GM21723 (cell line): ENCODE data around the gene NAA20.

Experiments used
- ATAC-seq: cut with Tn5 transposase; IDR thresholded peaks from one replicate; pipeline ENCODE4 v1.9.1; 2021; ENCODE audit warnings: mild to moderate bottlenecking, moderate library complexity; ENCODE audit not compliant: unreplicated experiment

The NAA20 gene

DNA sequence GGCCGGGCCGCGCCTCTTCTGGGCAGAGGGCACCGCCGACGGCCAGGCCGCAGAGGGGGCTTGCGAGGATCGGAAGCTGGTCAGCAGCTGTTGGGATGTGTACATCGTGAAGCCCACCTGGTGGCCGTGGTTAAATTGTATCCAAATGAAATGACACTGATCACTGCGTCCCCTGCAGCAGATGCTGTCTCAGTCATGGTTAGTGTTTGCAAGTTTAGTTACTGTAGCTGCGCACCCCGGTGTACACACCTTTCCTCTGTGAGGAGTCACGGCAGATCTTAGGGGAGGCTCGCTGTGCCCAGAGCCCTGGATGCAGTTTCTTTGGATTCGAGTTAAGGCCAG lies 653 bp downstream of the NAA20 start:
- no peak for ATAC-seq

DNA sequence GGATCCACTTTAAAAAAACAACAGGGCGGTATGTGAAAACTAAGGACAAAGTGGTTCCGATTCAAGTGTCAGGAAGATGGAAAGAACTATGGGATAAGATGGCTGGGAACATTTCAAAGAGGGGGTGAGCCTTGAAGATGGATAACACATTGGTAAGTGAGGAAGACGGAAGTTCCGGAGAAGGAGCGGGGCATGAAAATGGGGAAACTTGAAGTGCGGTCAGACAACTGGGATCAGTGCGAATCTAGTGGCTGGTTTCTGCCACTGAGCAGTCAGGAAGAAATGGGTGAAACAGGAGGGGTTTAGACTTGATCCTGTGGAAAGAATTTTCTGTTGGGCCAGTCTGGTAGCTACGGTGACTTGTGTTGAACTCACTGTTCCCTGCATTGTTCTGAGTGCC lies 1.2 kb downstream of the NAA20 start:
- ATAC-seq: no peak

DNA sequence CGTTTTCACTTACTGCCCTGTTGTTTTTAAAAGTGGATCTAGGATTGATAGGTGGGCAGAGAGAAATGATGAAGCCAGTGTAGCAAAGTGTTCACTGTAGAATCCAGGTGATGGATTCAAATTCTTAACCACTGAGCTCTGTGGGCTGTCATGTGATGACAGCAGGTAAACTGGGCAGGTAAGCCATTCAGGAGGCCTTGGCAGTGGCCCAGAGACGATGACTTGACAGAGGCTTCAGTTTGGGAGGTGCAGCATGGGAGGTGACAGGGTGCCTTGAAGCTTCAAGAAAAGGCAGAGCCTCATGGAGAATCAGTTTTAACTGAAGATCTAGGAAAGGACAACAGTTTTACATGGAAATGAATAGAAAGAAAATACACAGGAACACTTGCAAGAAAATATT lies 2.0 kb downstream of the NAA20 start:
- no peak for ATAC-seq

DNA sequence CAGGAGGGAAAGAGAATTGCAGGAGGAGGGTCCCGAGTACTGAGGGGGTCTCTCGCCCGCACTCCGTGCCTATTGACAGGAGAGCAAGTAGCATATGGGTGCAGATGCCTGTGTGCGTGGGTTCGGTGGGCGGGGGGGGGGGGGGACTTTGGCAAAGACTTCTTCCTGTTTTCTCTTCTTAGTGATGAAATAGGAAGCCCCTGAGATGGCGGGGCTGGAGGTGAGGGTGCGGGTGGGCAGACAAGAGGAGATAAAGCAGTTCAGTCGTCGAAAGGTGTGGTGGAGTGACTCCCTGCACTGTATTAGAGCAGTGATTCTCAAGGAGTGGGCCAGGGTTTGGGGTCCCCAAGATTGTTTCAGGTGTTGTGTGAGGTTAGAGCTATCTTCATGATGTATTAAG lies 3.7 kb downstream of the NAA20 start:
- ATAC-seq: no peak

DNA sequence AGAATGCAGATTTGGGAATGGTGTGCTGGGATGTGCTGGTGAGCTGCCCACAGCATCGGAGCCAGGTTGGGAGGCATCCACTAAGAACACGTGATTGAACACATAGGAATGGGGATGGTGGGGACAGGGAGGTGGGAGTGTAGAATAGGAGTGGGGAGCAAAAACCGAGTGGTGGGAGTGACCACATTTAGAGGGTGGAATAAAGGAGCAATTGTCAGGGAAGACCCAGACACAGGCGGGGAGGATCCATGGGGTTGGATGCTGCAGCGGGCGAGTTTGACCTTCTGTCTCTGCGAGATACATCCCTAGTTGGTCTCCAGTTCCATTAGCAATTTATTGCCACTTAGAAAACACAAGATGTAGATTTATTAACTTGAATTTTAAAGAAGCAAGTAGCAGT lies 4.7 kb downstream of the NAA20 start:
- ATAC-seq: no peak

DNA sequence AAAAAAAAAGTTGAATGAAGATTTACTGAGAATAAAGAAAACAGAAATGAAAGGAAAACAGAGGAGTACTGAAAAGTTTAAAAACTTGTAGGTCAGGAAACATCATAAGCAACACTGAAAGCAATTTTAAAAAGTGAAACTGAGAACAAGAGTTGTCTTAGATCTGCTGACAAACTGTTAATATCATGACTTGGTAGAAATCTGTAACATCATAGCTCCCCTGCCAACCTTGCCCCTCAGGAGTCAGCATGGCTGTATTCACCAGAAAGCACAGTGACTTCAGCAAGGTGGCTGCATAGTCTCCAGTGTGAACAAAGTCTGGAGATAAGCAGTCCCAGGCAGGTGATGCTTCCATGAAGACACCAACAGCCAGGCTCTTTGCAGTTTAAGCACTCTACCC lies 5.3 kb downstream of the NAA20 start:
- peak; percentile 80 for ATAC-seq

DNA sequence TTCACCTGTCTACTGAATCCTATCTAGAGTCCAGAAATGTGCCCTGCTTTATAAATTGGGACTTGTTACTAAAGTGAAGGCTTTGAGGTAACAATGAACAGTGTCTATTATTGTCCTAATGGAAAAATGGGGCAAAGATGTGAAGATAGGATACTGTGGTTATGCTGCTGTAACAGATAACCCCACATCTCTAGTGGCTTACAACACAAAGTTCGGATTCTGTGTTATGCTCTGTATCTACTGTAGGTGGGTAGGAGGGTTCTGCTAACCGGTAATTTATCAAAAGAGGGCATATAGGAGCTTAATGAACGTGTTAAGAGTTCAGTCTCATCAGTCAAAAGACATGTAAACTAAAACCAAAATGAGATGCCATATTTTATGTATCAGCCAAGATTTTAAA lies 6.2 kb downstream of the NAA20 start:
- no peak for ATAC-seq

DNA sequence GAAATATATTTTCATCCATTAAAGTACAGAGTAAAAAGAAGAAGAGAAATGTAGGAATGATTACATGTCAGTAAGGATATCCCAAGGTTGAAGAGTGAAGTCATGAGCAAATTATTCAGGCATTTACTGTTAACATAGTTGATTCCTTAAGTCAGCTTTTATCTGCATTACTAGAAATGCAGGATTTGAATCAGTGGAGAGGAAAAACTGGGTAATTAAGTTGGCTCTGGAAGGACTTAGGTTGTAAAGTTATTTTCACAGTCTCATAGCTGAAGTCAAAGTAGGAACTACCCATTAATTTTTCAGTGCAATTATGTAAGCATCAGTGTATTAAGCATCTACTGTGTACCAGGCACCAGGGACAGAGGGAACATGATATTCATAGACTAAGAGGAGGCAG lies 7.8 kb downstream of the NAA20 start:
- no peak for ATAC-seq

DNA sequence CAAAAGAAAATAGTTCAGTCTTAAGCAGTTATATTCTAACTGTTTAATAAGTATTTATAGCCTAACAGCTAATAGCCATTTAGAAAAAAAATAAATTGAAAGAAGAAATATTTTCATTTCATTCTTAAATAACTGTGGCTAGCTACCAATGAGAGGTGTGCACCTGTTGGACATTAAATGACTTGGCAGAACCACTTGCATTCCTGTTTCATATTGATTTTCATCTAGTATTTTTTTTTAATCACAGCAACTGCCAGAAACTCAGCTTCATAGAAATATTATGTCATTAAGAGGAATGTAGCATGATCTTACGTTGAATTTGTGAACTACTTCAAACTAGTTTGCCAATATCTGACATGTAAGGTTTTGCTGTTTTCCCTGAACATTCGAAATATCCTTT lies 10.1 kb downstream of the NAA20 start:
- no peak for ATAC-seq

DNA sequence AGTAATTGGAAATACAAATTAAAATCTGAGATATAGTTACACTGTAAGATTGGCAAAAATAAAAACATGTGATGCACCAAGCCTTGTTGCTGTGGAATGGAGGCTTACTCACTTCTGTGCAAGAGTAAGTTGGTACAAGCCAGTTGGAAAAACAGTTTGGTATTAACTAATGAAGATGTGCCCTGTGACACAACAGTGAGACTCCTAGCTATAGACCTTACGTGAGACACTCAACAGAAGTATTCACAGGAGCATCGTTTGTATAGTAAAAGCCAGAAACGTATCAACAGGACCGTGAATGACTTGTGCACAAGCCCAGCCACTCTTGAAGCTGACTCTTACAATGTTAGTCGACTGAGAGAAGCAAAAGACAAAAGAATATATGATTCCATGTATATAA lies 14.6 kb downstream of the NAA20 start:
- no peak for ATAC-seq

DNA sequence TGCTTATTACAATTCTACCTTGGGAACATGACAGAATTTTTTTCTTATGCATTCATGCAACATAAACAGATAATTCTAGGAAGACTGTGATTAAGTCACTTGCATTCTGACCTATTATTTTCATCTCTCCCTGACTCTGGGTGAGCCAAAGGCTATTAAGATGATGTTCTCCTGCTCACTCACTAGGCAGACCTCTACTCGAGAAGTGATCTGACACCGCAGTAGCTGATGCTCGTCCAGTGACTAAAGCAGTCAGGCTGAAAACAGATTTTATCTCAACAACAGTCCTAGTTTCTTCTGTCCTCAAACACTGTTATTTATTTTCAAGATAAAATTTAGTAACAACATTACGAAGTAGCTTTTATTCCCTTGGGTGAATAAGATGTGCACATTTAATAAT lies 17.3 kb downstream of the NAA20 start:
- no peak for ATAC-seq

DNA sequence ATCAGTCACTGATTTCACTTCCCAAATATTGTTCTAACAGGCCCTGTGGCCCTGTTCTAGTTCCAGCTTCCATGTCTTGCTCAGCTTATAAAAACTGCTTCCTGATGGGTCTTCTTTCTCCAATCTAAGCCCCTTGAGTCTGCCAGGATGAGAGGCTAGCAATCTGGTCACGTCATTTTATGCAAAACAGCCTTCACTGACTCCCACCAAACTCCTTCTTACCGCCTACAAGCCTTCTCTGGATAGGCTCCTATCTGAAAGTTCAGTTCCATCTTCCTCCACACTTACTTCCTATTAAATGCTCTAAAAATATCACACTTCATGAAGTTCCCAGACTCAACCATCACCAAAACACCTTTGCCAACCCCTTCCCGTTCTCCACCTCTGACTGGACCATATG lies 19.6 kb downstream of the NAA20 start:
- no peak for ATAC-seq

DNA sequence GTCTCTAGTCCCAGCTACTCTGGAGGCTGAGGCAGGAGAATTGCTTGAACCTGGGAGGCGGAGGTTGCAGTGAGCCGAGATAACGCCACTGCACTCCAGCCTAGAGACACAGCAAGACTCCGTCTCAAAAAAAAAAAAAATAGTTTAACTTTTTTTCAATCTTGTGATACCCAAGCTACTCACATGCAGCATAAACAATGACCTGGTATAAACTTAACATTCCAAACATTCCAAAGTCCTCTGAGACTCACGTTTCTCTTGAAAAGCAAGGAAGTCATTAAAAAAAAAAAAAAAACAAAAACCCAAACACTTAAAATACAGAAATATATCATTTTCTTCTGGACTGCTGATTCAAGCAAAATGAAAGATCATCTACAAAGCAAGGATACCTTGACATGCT lies 20.8 kb downstream of the NAA20 start:
- no peak for ATAC-seq

DNA sequence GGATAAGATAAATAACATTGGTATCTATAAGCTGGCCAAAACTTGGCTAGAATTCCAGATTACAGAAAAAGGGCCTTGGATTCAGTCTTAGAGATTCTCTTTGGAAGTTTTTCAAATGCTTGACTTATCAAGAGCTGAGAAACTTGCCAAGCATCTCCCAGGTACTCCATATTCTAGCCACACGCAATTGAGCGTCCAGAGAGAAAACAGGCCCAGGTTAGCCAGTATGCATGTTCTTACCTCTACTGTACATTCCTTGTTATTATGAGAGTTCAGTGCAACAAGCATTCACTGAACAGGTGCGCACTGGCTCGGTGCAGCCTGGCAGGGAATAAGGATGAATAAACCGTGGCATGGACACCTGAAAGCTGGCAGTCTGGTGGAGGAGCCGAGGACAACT lies 21.4 kb downstream of the NAA20 start:
- ATAC-seq: no peak

DNA sequence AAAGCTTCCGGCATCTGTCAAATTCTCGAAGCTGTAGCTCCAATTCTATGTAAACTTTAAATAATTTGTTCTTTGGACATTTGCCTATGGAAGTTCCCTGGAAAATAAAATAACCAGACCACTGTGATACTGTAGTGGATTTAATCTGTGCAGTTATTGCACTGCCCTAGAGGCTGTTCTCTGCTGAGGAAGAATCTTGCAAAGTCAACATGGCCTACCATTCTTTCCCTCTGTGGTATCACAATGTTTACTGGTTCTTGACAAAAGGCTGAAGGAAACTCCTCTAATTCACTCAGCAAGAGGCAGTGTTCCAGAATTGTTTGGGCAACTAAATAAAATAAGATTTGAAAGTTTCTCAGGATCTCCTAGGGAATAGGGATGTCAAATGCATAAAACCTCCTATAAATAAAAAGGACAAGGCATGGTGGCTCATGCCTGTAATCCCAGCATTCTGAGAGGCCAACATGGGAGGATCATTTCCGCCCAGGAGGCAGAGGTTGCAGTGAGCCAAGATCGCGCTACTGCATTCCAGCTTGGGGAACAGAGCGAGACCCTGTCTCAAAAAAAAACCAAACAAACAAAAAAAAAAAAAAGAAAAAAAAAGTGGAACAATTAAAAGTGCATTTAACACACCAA lies 22.7 kb downstream of the NAA20 start:
- ATAC-seq: no peak

DNA sequence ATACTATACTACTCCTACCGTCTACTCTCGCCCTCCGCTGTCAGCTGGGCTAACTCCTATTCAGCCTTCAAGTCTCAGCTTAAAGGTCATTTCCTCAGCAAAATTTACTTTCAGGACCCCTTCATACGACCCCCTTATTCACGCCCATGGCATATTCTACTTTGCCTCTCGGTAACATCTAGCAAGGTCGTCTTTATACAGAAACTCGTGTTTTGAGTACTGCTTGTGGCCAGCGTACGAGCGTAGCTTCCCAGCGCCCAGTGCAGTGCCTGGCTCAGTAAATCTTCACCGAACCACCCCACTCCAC lies 34.6 kb downstream of the NAA20 start:
- ATAC-seq: peak; percentile 25

DNA sequence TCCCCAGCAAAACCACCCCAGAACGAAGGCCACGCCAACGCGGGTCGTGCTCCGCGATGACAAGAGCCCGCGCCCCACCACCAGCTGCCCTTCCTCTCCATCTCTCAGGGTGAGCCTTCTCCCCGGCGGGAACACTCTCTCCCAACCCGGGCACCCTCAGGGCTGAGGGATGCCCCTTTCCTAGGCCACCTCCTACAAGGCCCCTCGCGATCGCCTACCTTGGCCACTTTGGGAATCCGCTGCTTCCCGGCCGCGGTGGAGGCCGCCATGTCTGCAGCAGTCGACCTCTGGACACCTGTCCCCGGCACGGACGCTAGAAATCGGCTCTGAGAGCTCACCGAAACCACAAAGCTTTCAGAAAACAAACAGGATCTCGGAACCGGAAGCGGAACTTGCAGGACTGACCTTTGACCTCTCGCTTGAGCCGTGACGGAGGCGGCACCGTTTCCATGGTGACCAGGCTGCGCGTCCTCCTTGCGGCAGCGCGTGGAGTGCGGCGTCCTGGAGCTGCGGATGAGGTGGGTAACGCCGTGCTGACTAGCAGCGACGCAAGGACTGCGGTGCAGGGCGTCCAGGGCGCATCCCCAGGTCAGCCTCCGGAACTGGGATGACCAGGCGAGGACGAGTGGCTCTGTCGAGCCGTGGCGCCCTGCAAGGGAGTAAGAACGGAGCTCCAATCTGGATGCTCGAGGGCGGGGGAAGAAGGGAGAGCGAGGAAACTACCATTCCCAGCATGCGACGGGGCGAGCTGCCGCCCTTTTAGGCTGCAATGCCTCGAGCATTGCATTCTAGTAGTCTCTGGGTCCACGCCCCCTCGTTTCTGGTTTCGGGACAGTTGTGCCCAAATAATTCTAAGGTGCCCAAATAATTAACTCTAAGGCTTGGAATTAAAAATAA lies 35.2 kb downstream of the NAA20 start, which contains the start of the genes CFAP61 and CRNKL1:
Gene CFAP61, plus strand, starts transcription at position 459 of the 897 bp plus-strand sequence. CDS start 4,122 bp downstream, outside the sequence.
Gene CRNKL1, minus strand, starts transcription at position 393 of the 897 bp plus-strand sequence. Its CDS starts 124 bp downstream, at position 269.
- ATAC-seq: peak; percentile 94

DNA sequence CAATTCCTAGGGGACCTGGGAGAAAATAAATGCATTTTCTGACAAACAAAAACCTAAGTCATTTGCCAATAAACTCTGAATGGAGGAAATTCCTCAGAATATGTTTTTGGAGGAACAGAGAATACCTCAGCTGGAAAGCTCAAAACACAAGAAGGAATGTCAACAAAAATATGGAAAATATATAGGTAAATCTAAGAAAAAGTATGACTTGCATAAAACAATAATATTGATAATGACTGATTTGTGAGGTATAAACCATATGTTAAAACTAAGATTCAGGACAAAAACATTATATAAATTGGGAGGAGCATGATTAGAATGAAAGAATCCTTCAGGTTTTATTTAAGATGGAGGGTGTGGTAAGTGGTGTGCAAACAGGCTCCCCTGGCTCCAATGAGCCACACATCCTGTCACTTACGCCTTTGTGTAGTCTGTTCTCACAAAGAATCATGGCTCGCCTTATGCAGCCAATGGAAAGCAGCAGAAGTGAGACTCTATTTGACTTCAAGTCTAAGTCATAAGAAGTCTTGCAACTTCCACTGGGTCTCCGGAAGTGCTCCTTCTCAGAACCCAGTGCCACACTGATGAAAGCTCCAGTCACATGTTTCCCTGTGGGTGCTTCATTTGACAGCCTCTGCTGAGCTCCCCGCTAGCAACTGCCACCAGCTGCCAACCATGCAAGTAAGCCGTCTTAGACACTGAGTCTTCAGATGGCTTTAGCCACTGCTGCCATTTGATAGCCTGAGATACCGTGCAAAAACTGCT lies 43.3 kb downstream of the NAA20 start:
- no peak for ATAC-seq

DNA sequence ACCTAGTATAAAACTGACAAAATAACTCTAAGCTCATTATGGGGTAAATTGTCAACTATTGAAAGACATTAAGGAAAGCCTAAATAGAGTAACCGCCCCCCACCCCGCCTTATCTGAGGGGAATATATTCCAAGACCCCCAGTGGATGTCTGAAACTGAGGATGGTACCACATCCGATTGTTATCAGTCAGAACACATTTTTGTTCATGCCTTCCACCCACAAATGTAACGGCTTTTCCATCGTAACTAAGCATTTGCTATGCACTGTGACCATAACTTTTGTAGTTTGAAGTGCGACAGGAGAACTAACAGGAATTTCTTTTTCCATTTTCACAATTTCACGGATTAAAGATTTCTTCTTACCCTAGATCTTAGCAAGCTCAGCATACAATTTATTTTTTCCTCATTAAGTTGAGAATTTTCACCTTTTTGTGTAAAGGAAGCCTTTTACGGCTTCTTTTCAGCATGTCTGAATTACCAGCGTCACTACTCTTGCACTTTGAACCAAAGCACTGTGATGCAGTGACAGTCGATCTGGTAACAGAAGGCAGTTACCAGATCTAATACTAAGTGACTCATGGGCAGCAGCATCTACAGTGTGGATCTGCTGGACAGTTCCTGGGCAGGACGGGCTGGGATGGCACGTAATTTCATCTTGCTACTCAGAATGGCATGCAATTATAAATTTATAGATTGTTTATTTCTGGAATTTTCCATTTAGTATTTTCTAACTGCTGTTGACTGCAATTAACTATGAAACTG lies 47.0 kb downstream of the NAA20 start:
- ATAC-seq: no peak

DNA sequence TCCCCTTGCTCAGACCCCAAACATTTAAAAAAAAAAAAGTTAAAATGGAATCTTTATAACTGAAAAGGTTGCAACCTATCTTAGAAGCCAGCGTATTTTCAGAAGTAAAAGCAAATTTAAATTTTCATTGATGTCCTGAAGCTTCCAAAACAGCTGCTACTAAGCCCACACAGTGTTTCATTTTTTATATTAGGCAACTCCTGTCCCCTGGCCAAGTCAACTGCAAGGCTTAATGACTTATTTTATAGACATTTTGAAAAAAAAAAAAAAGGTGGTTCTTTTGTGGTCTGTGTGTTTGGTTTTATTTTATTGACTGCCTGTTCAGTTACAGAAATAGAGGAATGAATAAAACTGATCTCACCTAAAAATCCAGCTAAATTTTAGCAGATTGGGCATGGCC lies 48.2 kb downstream of the NAA20 start:
- no peak for ATAC-seq
